Measurements from ENCODE around the gene RNF148.

RNF148 gene

GRCh38 chr7:122702872-122703510 is at the start of gene RNF148:
Gene RNF148, minus strand, starts transcription at chr7:122702922. Its CDS starts 172 bp downstream, at chr7:122702750.
- no peak for DNase-seq (ENCODE audit: low read depth in 2 of 2)

GRCh38 chr7:122750389-122750788 is 47.7 kb upstream of the RNF148 start:
- no peak for DNase-seq (ENCODE audit: low read depth in 2 of 2)

GRCh38 chr7:122748195-122748594 is 45.5 kb upstream of the RNF148 start:
- DNase-seq (ENCODE audit: low read depth in 2 of 2) = no peak

- no peak for DNase-seq (ENCODE audit: low read depth in 2 of 2)
Observed at GRCh38 chr7:122746948-122747347, 44.2 kb upstream of the RNF148 start.

GRCh38 chr7:122743211-122743610 is 40.5 kb upstream of the RNF148 start:
- DNase-seq (ENCODE audit: low read depth in 2 of 2) = no peak

GRCh38 chr7:122738947-122739346 is 36.2 kb upstream of the RNF148 start:
- no peak for DNase-seq (ENCODE audit: low read depth in 2 of 2)

- no peak for DNase-seq (ENCODE audit: low read depth in 2 of 2)
Observed at GRCh38 chr7:122736183-122736582, 33.5 kb upstream of the RNF148 start.

- no peak for DNase-seq (ENCODE audit: low read depth in 2 of 2)
Observed at GRCh38 chr7:122727759-122728158, 25.0 kb upstream of the RNF148 start.

- DNase-seq (ENCODE audit: low read depth in 2 of 2) = no peak
Observed at GRCh38 chr7:122727354-122727753, 24.6 kb upstream of the RNF148 start.

GRCh38 chr7:122726881-122727280 is 24.2 kb upstream of the RNF148 start:
- DNase-seq (ENCODE audit: low read depth in 2 of 2) = no peak

GRCh38 chr7:122724366-122724765 is 21.6 kb upstream of the RNF148 start:
- no peak for DNase-seq (ENCODE audit: low read depth in 2 of 2)

- DNase-seq (ENCODE audit: low read depth in 2 of 2) = no peak
Observed at GRCh38 chr7:122719010-122719578, 16.4 kb upstream of the RNF148 start.

GRCh38 chr7:122717356-122718089 is 14.8 kb upstream of the RNF148 start:
- DNase-seq (ENCODE audit: low read depth in 2 of 2) = no peak

GRCh38 chr7:122715183-122715582 is 12.5 kb upstream of the RNF148 start:
- DNase-seq (ENCODE audit: low read depth in 2 of 2) = no peak

GRCh38 chr7:122710916-122711315 is 8.2 kb upstream of the RNF148 start:
- no peak for DNase-seq (ENCODE audit: low read depth in 2 of 2)

GRCh38 chr7:122709930-122710646 is 7.4 kb upstream of the RNF148 start:
- no peak for DNase-seq (ENCODE audit: low read depth in 2 of 2)

GRCh38 chr7:122706836-122707235 is 4.1 kb upstream of the RNF148 start:
- no peak for DNase-seq (ENCODE audit: low read depth in 2 of 2)

- DNase-seq (ENCODE audit: low read depth in 2 of 2) = no peak
Observed at GRCh38 chr7:122699017-122699416, 3.7 kb downstream of the RNF148 start, which contains the start of gene RNF133. Gene RNF133, minus strand, starts transcription at chr7:122699117. Its CDS starts 199 bp downstream, at chr7:122698918.

GRCh38 chr7:122695816-122696215 is 6.9 kb downstream of the RNF148 start:
- DNase-seq (ENCODE audit: low read depth in 2 of 2) = no peak

GRCh38 chr7:122694697-122695096 is 8.0 kb downstream of the RNF148 start:
- DNase-seq (ENCODE audit: low read depth in 2 of 2) = no peak

GRCh38 chr7:122692769-122693309 is 9.9 kb downstream of the RNF148 start:
- no peak for DNase-seq (ENCODE audit: low read depth in 2 of 2)

Measured in activated CD4-positive, alpha-beta T cell treated with anti-CD3 and anti-CD28 coated beads for 24 hours (primary cell).